GM13976 (cell line): ENCODE data around the gene NPB.
A peak's percentile ranks its signal among the peaks of the same experiment; 100 is the strongest.

ENCODE experiments used
- DNase-seq: peaks from one replicate; pipeline ENCODE4 v3.0.0; 2012; ENCODE audit warnings: low spot score
- in situ Hi-C: fragments of 300-500 bp; cut with MboI; formaldehyde crosslinking; loops from one replicate; pipeline ENCODE4 v1.12.0; 2022; ENCODE audit warnings: low sequenced_read_pairs, mixed read lengths, inconsistent platforms; ENCODE audit not compliant: unreplicated experiment
- TF ChIP-seq, protein P1 (sequence below): IDR thresholded peaks from 2 replicates; pipeline ENCODE4 v1.5.1; 2012; ENCODE audit warnings: borderline replicate concordance, mild to moderate bottlenecking; ENCODE audit not compliant: insufficient read depth; ENCODE audit errors: extremely low read depth, missing control alignments, control extremely low read depth

NPB gene

GRCh38 chr17:81927653-81928543 is 25.9 kb downstream of the NPB start, which contains the start of gene MAFG:
Gene MAFG (minus strand): TSS chr17:81927735. CDS start chr17:81923185, 4,550 bp downstream.
- in situ Hi-C loops: no loop called here
- TF ChIP-seq, protein P1, sequence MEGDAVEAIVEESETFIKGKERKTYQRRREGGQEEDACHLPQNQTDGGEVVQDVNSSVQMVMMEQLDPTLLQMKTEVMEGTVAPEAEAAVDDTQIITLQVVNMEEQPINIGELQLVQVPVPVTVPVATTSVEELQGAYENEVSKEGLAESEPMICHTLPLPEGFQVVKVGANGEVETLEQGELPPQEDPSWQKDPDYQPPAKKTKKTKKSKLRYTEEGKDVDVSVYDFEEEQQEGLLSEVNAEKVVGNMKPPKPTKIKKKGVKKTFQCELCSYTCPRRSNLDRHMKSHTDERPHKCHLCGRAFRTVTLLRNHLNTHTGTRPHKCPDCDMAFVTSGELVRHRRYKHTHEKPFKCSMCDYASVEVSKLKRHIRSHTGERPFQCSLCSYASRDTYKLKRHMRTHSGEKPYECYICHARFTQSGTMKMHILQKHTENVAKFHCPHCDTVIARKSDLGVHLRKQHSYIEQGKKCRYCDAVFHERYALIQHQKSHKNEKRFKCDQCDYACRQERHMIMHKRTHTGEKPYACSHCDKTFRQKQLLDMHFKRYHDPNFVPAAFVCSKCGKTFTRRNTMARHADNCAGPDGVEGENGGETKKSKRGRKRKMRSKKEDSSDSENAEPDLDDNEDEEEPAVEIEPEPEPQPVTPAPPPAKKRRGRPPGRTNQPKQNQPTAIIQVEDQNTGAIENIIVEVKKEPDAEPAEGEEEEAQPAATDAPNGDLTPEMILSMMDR: peak; percentile 69
- peak; percentile 99 for DNase-seq

DNA sequence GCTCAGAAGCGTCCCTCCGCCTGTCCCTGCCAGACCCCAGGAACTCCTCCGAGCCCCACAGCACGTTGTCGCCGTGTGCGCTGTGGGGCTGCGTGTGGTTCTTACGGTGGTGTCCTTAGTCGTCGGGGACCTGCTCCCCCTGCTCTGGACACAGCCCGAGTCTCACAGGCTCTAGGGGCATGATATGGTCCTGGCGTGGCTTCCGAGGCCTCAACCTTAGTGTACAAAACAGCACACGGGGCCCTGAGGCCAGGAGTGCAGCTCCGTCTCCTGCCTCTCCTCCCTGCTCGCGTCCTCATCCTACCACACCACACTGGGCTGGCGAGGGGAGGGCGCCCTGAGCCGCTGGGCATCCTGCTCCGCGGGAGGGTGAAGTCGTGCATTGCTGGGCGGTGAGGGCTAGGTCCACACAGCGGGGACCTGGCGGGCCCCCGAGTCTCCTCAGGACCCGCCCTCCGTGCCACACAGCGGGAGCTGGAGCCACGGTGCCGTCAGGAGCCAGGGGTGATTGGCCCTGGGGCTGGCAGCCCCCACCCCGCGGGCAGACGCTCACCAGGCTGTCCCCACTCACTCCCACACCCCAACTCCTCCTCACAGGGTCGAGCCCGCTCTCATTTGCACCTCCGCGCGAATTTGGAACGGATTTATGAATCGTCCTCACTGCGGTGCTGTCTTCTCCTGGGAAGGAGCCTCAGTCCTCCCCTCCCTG is 26.7 kb downstream of the NPB start:
- TF ChIP-seq, protein P1: no peak
- DNase-seq: peak; percentile 52
- in situ Hi-C loops: no loop called here

- DNase-seq: no peak
- TF ChIP-seq, protein P1: no peak
- in situ Hi-C loops: no loop called here
Observed at GRCh38 chr17:81929253-81930141, 27.5 kb downstream of the NPB start.

DNA sequence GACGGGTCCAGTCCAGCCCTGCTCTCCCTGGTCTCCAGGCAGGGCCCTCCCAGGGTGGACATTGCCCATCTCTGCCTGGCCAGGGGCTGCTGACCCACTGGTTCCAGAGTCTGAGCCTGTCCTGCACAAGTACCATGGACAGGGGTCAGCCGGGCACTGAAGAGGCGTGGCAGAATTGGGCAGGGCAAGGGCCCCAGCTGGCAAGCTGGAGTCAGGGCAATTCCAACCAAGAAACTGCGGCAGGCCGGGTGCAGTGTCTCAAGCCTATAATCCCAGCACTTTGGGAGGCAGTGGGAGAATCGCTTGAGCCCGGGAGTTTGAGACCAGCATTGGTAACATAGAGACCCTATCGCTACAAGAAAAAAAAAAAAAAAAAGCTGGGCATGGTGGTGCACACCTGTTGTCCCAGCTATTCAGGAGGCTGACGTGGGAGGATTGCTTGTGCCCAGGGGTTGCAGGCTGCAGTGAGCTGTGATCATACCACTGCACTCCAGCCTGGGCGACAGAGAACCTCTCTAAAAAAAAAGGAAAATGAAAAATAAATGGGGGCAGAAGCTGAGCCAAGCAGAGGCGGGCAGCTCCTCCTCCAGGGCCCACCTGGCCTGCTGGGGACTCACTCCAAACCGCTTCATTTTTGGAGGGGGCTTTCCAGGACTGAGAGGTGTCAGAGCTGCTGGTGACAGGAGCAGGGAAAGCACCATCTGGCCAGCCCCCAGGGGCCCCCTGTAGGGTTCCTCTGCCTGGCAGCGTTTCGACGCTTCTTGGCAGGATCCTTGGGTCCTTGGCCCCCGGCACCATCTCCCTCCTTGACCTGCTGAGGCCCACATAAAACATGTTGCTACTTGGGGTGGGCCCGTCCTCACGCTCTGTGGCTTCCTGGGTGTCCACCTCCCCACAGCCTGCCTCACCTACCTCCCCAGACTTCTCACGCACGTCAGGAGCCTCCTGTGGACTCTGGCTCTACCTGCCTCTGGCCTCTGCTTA is 28.4 kb downstream of the NPB start:
- in situ Hi-C loops: no loop called here
- TF ChIP-seq, protein P1: no peak
- DNase-seq: peak; percentile 58

- in situ Hi-C loops: no loop called here
- TF ChIP-seq, protein P1: no peak
- DNase-seq: no peak
Observed at GRCh38 chr17:81931189-81931556, 29.1 kb downstream of the NPB start.
